Testis (tissue), 2 donors: ENCODE measurements around the gene SDF2L1.

ENCODE experiments used
- CTCF ChIP-seq, 3 experiments: fragments of 450-650 bp in 2 of 3; fragments of 200-600 bp in 1 of 3; sonication (generic) in 1 of 3; IDR thresholded peaks; one replicate each; pipeline ENCODE4 v1.5.1; 2016 to 2019; ENCODE audit warnings: antibody characterized with exemption in 3 of 3, mild to moderate bottlenecking in 2 of 3, moderate library complexity in 1 of 3
- POLR2A ChIP-seq: fragments of 450-650 bp; IDR thresholded peaks from one replicate; pipeline ENCODE4 v1.6.1; 2017; ENCODE audit warnings: antibody characterized with exemption, mild to moderate bottlenecking, moderate library complexity

- no peak for TF ChIP-seq CTCF (IDR thresholded peaks at IDR 0.05)
- no peak for TF ChIP-seq POLR2A
Observed at GRCh38 chr22:21657360-21658032, 15.4 kb downstream of the SDF2L1 start.
